Mucosa of descending colon (tissue), 3 donors: ENCODE measurements around the gene ARHGEF28. TPM values are rescaled to one million over a fixed set of nuclear protein-coding genes. Genes with fewer than 3 reads are reported as not detected.

Experiments
- ATAC-seq: fragments of 200-7000 bp; cut with Tn5 transposase; one replicate; pipeline ENCODE4 v1.9.1; 2020; ENCODE audit warnings: mild to moderate bottlenecking, moderate library complexity
- DNase-seq, 3 donors: peaks; one replicate each; pipeline ENCODE4 v3.0.0-alpha.2; 2020
- H3K36me3 ChIP-seq: fragments of 200-600 bp; one replicate; pipeline ENCODE4 v1.8.0; 2021; ENCODE audit warnings: low read depth, mild to moderate bottlenecking
- H3K4me1 ChIP-seq: fragments of 200-600 bp; one replicate; pipeline ENCODE4 v1.8.0; 2021; ENCODE audit warnings: low read depth, mild to moderate bottlenecking
- H3K4me3 ChIP-seq: fragments of 200-600 bp; one replicate; pipeline ENCODE4 v1.8.0; 2021; ENCODE audit warnings: mild to moderate bottlenecking
- H3K9me3 ChIP-seq: fragments of 200-600 bp; one replicate; pipeline ENCODE4 v1.8.0; 2021; ENCODE audit warnings: mild to moderate bottlenecking
- CTCF ChIP-seq: fragments of 200-600 bp; IDR thresholded peaks from one replicate; pipeline ENCODE4 v1.8.0; 2022; ENCODE audit warnings: antibody characterized with exemption, mild to moderate bottlenecking
- intact Hi-C, 2 donors: fragments of 100-400 bp; cut with DNase I in 1 of 2; cut with micrococcal nuclease in 1 of 2; formaldehyde crosslinking; loops; one replicate each; pipeline versions ENCODE4 v1.11.0 to v1.11.1; 2022; cut with DNase I, micrococcal nuclease
- total RNA-seq, 3 donors: library from RNA; stranded (reverse); fragmentation: NEBNext Ultra II Directional in 2 of 3; extraction: Animal tissue kit (Norgen Biotek cat#: 25700) in 2 of 3; gene quantifications; one replicate each; pipeline versions ENCODE4 v1.2.1 to v1.2.4, GENCODE V29; 2021 to 2023
- donor health status: DM: no; HTN: no; CAD: no; lungs with moderate emphysema.
- donor health status: DM: no; HTN: no; CAD: no.
- donor health status: DM: no; HTN: yes; CAD: no.

Gene ARHGEF28
- total RNA-seq, 3 donors from 2014 or later, result 5.4 to 21.7 (median 11.6) TPM

DNA sequence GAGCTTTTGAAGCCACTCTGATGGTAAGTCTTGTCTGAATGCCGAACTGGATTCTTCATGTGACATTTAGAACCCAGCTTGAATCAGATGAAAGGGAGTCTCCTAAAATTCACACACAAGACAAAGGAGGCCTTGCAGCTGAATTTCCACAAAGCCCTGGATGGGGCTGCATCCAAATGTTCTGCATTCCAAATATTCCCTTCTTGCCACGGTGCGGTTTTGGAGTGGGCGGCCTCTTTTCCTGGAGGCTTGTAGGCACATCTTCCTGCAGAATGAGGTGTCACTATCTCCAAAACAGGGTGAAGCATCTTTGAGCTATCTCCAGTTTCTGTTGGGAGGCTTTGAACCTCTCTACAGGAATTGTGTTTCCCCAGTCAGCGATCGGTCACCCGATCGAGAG is 342.7 kb downstream of the ARHGEF28 start:
- no peaks in the 10 kb centered on the region for H3K4me1 ChIP-seq

GRCh38 chr5:73969195-73970036 is 343.4 kb downstream of the ARHGEF28 start:
- intact Hi-C loops, result no loop called here
- H3K4me1 ChIP-seq, result no peaks in the 10 kb centered on the region
- ATAC-seq (no peak), DNase-seq (no peak)
- no peak for TF ChIP-seq CTCF
- no peak overlapping the region for H3K4me3 ChIP-seq
- H3K9me3 ChIP-seq, result no peaks in the 10 kb centered on the region
- no peaks in the 10 kb centered on the region for H3K36me3 ChIP-seq

More for the DNA sequence above, 342.7 kb downstream of the ARHGEF28 start:
- TF ChIP-seq CTCF, result no peak
- no peak for DNase-seq
- no peak for ATAC-seq
- Histone ChIP-seq H3K9me3 (no peaks in the 10 kb centered on the region), H3K36me3 (no peaks in the 10 kb centered on the region), H3K4me3 (no peak overlapping the region)
- intact Hi-C loops, result no loop called here

DNA sequence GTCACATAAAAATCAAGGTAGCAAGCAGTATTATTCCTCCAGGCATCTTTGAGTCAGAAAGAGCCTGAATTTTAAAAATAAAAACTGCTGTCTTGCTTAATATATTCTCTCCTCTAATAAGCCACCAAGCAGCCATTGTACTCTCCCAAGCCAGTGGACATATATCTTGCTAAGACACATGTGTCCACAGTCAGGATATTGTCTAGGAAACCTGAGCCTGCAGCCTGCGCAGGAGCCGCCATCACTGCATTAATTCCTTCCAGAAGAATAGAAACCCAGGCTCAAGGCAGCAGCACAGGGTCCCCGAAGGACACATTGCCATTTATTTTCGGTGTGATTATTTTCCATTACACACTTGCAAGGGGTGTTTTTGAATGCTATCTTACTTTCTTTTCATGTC is 345.3 kb downstream of the ARHGEF28 start:
- no peaks in the 10 kb centered on the region for H3K9me3 ChIP-seq
- intact Hi-C loops, result no loop called here
- ATAC-seq, result no peak
- TF ChIP-seq CTCF, result no peak
- DNase-seq, result no peak
- no peak overlapping the region for H3K4me3 ChIP-seq
- no peaks in the 10 kb centered on the region for H3K4me1 ChIP-seq
- no peaks in the 10 kb centered on the region for H3K36me3 ChIP-seq

DNA sequence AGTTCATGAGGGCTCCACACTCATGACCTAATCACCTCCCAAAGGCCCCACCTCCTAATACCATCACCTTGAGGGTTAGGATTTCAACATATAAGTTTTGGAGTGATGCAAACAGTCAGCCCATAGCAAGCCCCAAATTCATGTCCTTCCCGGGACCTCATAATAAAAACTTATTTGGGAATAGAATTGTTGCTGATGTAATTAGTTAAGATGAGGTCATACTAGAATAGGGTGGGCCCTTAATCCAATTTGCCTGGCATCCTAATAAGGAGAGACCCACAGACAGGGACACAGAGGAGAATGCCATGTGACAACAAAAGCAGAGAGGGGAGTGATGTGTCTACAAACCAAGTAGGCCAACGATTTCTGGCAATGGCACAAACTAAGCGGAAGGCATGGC is 347.1 kb downstream of the ARHGEF28 start:
- DNase-seq, result no peak
- ATAC-seq, result no peak
- H3K4me3 ChIP-seq, result no peak overlapping the region
- intact Hi-C loops, result no loop called here
- H3K9me3 ChIP-seq, result no peaks in the 10 kb centered on the region
- no peaks in the 10 kb centered on the region for H3K36me3 ChIP-seq
- TF ChIP-seq CTCF, result no peak
- H3K4me1 ChIP-seq, result no peaks in the 10 kb centered on the region

DNA sequence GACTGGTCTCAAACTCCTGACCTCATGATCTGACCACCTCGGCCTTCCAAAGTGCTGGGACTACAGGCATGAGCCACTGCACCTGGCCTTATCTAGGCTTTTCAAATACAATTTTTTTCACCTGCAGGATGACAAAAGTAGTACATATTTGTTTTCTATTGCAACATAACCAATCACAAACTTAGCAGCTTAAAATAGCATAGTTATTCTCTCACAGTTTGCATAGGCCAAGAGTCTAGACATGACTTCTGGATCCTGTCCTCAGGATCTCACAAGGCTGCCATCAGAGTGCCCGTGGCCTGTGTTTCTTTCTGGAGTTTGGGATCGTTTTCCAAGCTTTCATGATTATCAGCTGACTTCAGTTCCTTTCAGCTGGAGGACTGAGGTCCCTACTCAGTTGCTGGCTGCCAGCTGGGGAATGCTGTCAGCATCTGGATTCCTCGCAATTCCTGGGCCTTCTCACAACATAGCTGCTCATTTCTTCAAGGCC is 348.9 kb downstream of the ARHGEF28 start:
- Histone ChIP-seq H3K4me1 (no peaks in the 10 kb centered on the region), H3K9me3 (no peaks in the 10 kb centered on the region), H3K36me3 (no peaks in the 10 kb centered on the region), H3K4me3 (no peak overlapping the region)
- intact Hi-C loops, result no loop called here
- ATAC-seq (no peak), DNase-seq (no peak)
- no peak for TF ChIP-seq CTCF
